ENCODE measurements around the gene RBM19.
"Not testable (repeated sequence)": the region's sequence is repeated elsewhere in the genome, so short reads cannot be mapped to it uniquely, and the experiment has no call there.

GRCh38 chr12:113992751-113993150, 26.6 kb upstream of the RBM19 start:
- TF ChIP-seq CTCF (conservative IDR thresholded peaks at IDR 0.05; ENCODE audit: low read depth, low read length); CEBPB (IDR thresholded peaks at IDR 0.05; ENCODE audit: low read depth, low read length); MXI1 (IDR thresholded peaks at IDR 0.05; ENCODE audit: borderline replicate concordance, low read depth, low read length); RCOR1 (IDR thresholded peaks at IDR 0.05; ENCODE audit: insufficient replicate concordance, low read length); POLR2A (IDR thresholded peaks at IDR 0.05; ENCODE audit: low read depth, low read length); USF2 (IDR thresholded peaks at IDR 0.05; ENCODE audit: low read depth, low read length); MAFK (IDR thresholded peaks at IDR 0.05; ENCODE audit: low read depth, low read length); CHD1 (IDR thresholded peaks at IDR 0.05; ENCODE audit: low read depth, low read length); RAD21 (IDR thresholded peaks at IDR 0.05; ENCODE audit: low read length); ELK1 (IDR thresholded peaks at IDR 0.05; ENCODE audit: borderline replicate concordance, low read depth, low read length); MAZ (IDR thresholded peaks at IDR 0.05; ENCODE audit: borderline replicate concordance, low read depth, low read length); SMC3 (IDR thresholded peaks at IDR 0.05; ENCODE audit: low read depth, low read length); BHLHE40 (IDR thresholded peaks at IDR 0.05; ENCODE audit: low read depth, low read length): not testable (repeated sequence)
